Fibroblast of the aortic adventitia (primary cell): ENCODE data around the gene TSPAN31. TPM values are rescaled to one million over a fixed set of nuclear protein-coding genes. Genes with fewer than 3 reads are reported as not detected.

Source experiments
- DNase-seq: peaks from one replicate; pipeline ENCODE4 v3.0.0-alpha.2; 2010; ENCODE audit warnings: low read depth
- H3K4me3 ChIP-seq: 2 replicates; pipeline ENCODE4 v1.5.1; 2011; ENCODE audit warnings: low read depth, mild to moderate bottlenecking, control low read depth, low read length, moderate library complexity
- total RNA-seq: library from RNA; depleted of rRNA; stranded (reverse); fragments of >200 nt; gene quantifications from 2 replicates; pipeline ENCODE4 v1.2.3, GENCODE V29; 2012; ENCODE audit warnings: low replicate concordance
- TF ChIP-seq, protein P1 (sequence below): IDR thresholded peaks from 2 replicates; pipeline ENCODE4 v1.5.1; 2011; ENCODE audit warnings: mild to moderate bottlenecking, low read length, control low read depth, inconsistent platforms; ENCODE audit not compliant: insufficient read depth

Gene TSPAN31
- total RNA-seq, 1 donor = 43.9 TPM

- DNase-seq = no peak
- TF ChIP-seq, protein P1, sequence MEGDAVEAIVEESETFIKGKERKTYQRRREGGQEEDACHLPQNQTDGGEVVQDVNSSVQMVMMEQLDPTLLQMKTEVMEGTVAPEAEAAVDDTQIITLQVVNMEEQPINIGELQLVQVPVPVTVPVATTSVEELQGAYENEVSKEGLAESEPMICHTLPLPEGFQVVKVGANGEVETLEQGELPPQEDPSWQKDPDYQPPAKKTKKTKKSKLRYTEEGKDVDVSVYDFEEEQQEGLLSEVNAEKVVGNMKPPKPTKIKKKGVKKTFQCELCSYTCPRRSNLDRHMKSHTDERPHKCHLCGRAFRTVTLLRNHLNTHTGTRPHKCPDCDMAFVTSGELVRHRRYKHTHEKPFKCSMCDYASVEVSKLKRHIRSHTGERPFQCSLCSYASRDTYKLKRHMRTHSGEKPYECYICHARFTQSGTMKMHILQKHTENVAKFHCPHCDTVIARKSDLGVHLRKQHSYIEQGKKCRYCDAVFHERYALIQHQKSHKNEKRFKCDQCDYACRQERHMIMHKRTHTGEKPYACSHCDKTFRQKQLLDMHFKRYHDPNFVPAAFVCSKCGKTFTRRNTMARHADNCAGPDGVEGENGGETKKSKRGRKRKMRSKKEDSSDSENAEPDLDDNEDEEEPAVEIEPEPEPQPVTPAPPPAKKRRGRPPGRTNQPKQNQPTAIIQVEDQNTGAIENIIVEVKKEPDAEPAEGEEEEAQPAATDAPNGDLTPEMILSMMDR = no peak
- peak overlapping the region; percentile 40 for H3K4me3 ChIP-seq
Observed at GRCh38 chr12:57765698-57766463, 21.0 kb downstream of the TSPAN31 start.

- peak; percentile 16 for DNase-seq
- peak within 1 kb of the TSS; percentile 40 for H3K4me3 ChIP-seq
- TF ChIP-seq, protein P1 = no peak
Observed at GRCh38 chr12:57766464-57767304, 21.8 kb downstream of the TSPAN31 start, which contains the start of gene CYP27B1. TSS of gene CYP27B1 (minus strand) at chr12:57767078. CDS start at chr12:57767041, 37 bp downstream.

DNA sequence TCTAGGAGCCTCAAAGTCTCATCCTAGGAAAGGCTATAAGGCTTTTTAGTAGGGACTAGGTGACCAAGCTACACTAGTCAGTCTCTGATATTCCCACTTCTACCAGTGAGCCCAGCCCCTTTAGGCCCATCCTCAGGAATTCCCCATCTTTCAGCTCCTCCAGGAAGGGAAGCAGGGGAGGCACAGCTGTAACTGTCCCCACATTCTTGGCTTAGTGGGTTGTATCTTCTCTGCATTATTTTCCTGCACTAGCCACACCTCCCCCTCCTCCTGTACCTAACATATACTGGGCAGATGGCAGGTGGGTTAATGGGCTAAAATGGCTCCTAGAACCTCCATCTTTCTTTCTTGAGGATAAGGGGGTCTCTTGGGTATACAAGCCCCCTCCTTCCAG is 22.5 kb downstream of the TSPAN31 start:
- TF ChIP-seq, protein P1 = no peak
- no peak overlapping the region for H3K4me3 ChIP-seq
- DNase-seq = no peak

- H3K4me3 ChIP-seq = no peak overlapping the region
- TF ChIP-seq, protein P1 = no peak
- no peak for DNase-seq
Observed at GRCh38 chr12:57767876-57768275, 23.0 kb downstream of the TSPAN31 start.

GRCh38 chr12:57769594-57769993 is 24.8 kb downstream of the TSPAN31 start:
- H3K4me3 ChIP-seq = no peak overlapping the region
- no peak for DNase-seq
- TF ChIP-seq, protein P1 = no peak

- DNase-seq = no peak
- TF ChIP-seq, protein P1 = no peak
- no peak overlapping the region for H3K4me3 ChIP-seq
Observed at GRCh38 chr12:57770734-57771133, 25.9 kb downstream of the TSPAN31 start.
